GM12878 (cell line): ENCODE results near the gene LYZL1. TPM values are rescaled to one million over a fixed set of nuclear protein-coding genes. Genes with fewer than 3 reads are reported as not detected.

Source experiments
- ATAC-seq: fragments of 200-7000 bp; cut with Tn5 transposase; 3 replicates; pipeline ENCODE4 v1.9.1; 2020; ENCODE audit warnings: mild to moderate bottlenecking, moderate library complexity
- BruUV-seq: library from RNA; stranded (reverse); fragments of 400-500 nt; replicated peaks from 2 replicates; lab custom pipeline; 2021; lab: Mats Ljungman, UMichigan
- CTCF ChIA-PET: fragments of 300-600 bp; sonication (Branson Sonifier 250); formaldehyde crosslinking; extraction: SDS; loops from one replicate; lab custom pipeline; 2021; ENCODE audit warnings: inconsistent platforms; lab: Yijun Ruan, JAX
- POLR2A ChIA-PET: fragments of 350-600 bp; formaldehyde crosslinking; extraction: SDS; loops from one replicate; lab custom pipeline; 2021; ENCODE audit warnings: inconsistent platforms; lab: Charles Lee
- RAD21 ChIA-PET: fragments of 300-600 bp; sonication (Branson Sonifier 250); formaldehyde crosslinking; loops from one replicate; lab custom pipeline; 2023; ENCODE audit warnings: antibody characterized with exemption; ENCODE audit not compliant: unreplicated experiment; lab: Charles Lee
- SMC1A ChIA-PET: fragments of 300-600 bp; sonication (Branson Sonifier 250); formaldehyde crosslinking; loops from one replicate; lab custom pipeline; 2023; ENCODE audit not compliant: unreplicated experiment, uncharacterized antibody; lab: Charles Lee
- DNase-seq: peaks from one replicate; pipeline ENCODE4 v3.0.0-alpha.2; 2011; ENCODE audit warnings: low read depth, low spot score
- FAIRE-seq: peaks from 3 replicates; lab custom pipeline; 2011; peaks lifted over from hg19 to GRCh38; lab: Jason Lieb, UNC
- H2AFZ ChIP-seq: 2 replicates; pipeline ENCODE4 v1.6.0; 2011; ENCODE audit warnings: low read depth, low read length, control low read depth; ENCODE audit not compliant: control insufficient read depth
- H3K27ac ChIP-seq: 2 replicates; pipeline ENCODE4 v1.5.1; 2011; ENCODE audit warnings: control low read depth; ENCODE audit not compliant: control insufficient read depth, insufficient read depth
- H3K27me3 ChIP-seq, 2 experiments: replicated peaks in 1 of 2; 2 replicates each; pipeline versions ENCODE4 v1.6.0 to v1.6.1; 2011; ENCODE audit warnings: low read length in 1 of 2; ENCODE audit not compliant: control insufficient read depth in 2 of 2, insufficient read depth in 2 of 2
- H3K36me3 ChIP-seq, 2 experiments: 2 replicates each; pipeline ENCODE4 v1.5.1; 2011; ENCODE audit warnings: low read length in 1 of 2; ENCODE audit not compliant: control insufficient read depth in 2 of 2, insufficient read depth in 2 of 2
- H3K4me1 ChIP-seq: 2 replicates; pipeline ENCODE4 v1.6.1; 2011; ENCODE audit warnings: mild to moderate bottlenecking, low read length, moderate library complexity, mixed read lengths; ENCODE audit not compliant: control insufficient read depth, insufficient read depth
- H3K4me2 ChIP-seq: 2 replicates; pipeline ENCODE4 v1.6.0; 2011; ENCODE audit warnings: control low read depth; ENCODE audit not compliant: control insufficient read depth, insufficient read depth
- H3K4me3 ChIP-seq: fragments of 200-600 bp; sonication (generic); 2 replicates; pipeline ENCODE4 v1.5.1; 2016
- H3K79me2 ChIP-seq: 2 replicates; pipeline ENCODE4 v1.6.0; 2011; ENCODE audit warnings: low read length; ENCODE audit not compliant: control insufficient read depth, insufficient read depth
- H3K9ac ChIP-seq: 2 replicates; pipeline ENCODE4 v1.8.0; 2011; ENCODE audit warnings: low read length, control low read depth, mixed read lengths; ENCODE audit not compliant: control insufficient read depth, insufficient read depth
- H3K9me3 ChIP-seq: replicated peaks from 3 replicates; pipeline ENCODE4 v1.5.1; 2011; ENCODE audit warnings: mild to moderate bottlenecking, low read length; ENCODE audit not compliant: control insufficient read depth, insufficient read depth
- H4K20me1 ChIP-seq: 2 replicates; pipeline ENCODE4 v1.6.0; 2011; ENCODE audit not compliant: control insufficient read depth, insufficient read depth
- CHD2 ChIP-seq: IDR thresholded peaks from 2 replicates; pipeline ENCODE4 v1.6.1; 2011; ENCODE audit warnings: low read depth, low read length, improper control_type of control experiment, borderline replicate concordance
- EZH2 ChIP-seq: IDR thresholded peaks from 2 replicates; pipeline ENCODE4 v1.6.1; 2012; ENCODE audit warnings: low read depth, mild to moderate bottlenecking, control low read depth, inconsistent platforms, low read length, borderline replicate concordance; ENCODE audit not compliant: control insufficient read depth
- FOXK2 ChIP-seq: fragments of 450-650 bp; IDR thresholded peaks from 2 replicates; pipeline ENCODE4 v1.6.1; 2017; ENCODE audit warnings: mild to moderate bottlenecking, moderate library complexity
- IRF4 ChIP-seq: IDR thresholded peaks from 2 replicates; pipeline ENCODE4 v1.6.1; 2011; ENCODE audit warnings: low read depth, low read length
- JUNB ChIP-seq: IDR thresholded peaks from 2 replicates; pipeline ENCODE4 v1.6.1; 2016; ENCODE audit warnings: antibody characterized with exemption, mild to moderate bottlenecking
- KDM1A ChIP-seq: fragments of 200-600 bp; sonication (generic); IDR thresholded peaks from 2 replicates; pipeline ENCODE4 v1.6.1; 2016; ENCODE audit warnings: borderline replicate concordance
- MYB ChIP-seq: fragments of 150-350 bp; IDR thresholded peaks from 2 replicates; pipeline ENCODE4 v1.6.1; 2014; ENCODE audit warnings: mild to moderate bottlenecking, low read depth, low read length, borderline replicate concordance
- NFIC ChIP-seq: IDR thresholded peaks from 2 replicates; pipeline ENCODE4 v1.6.1; 2012; ENCODE audit warnings: low read depth, mild to moderate bottlenecking, inconsistent platforms, low read length, moderate library complexity
- NR2F1 ChIP-seq: fragments of 450-650 bp; conservative IDR thresholded peaks from 2 replicates; pipeline ENCODE4 v1.6.1; 2017; ENCODE audit warnings: mild to moderate bottlenecking
- RAD51 ChIP-seq: fragments of 450-650 bp; IDR thresholded peaks from 2 replicates; pipeline ENCODE4 v1.6.1; 2016; ENCODE audit warnings: moderate library complexity, mild to moderate bottlenecking, inconsistent platforms
- SMAD5 ChIP-seq: IDR thresholded peaks from 2 replicates; pipeline ENCODE4 v1.6.1; 2016; ENCODE audit warnings: antibody characterized with exemption, low read depth
- SUPT20H ChIP-seq: IDR thresholded peaks from 2 replicates; pipeline ENCODE4 v1.6.1; 2011; ENCODE audit warnings: low read depth, mild to moderate bottlenecking, low read length, moderate library complexity, borderline replicate concordance; ENCODE audit not compliant: control insufficient read depth
- TARDBP ChIP-seq: IDR thresholded peaks from 2 replicates; pipeline ENCODE4 v1.6.1; 2016; ENCODE audit warnings: borderline replicate concordance
- WRNIP1 ChIP-seq: IDR thresholded peaks from 2 replicates; pipeline ENCODE4 v1.6.1; 2011; ENCODE audit warnings: low read depth, low read length, improper control_type of control experiment, borderline replicate concordance
- ZZZ3 ChIP-seq: IDR thresholded peaks from 2 replicates; pipeline ENCODE4 v1.6.1; 2011; ENCODE audit warnings: low read depth; ENCODE audit not compliant: control insufficient read depth, insufficient read length
- WGBS: methylation state at CpG from one replicate; pipeline ENCODE4 v1.1.6; 2016; ENCODE audit warnings: low lambda C conversion rate; ENCODE audit not compliant: insufficient replicate concordance, insufficient coverage; ENCODE audit errors: missing lambda C conversion rate; 5-methylcytosine and 5-hydroxymethylcytosine counted together
- in situ Hi-C: fragments of 300-500 bp; cut with MboI; formaldehyde crosslinking; loops from 9 replicates; pipeline ENCODE4 v1.14.3; 2018; ENCODE audit warnings: mixed read lengths
- intact Hi-C: fragments of 100-400 bp; cut with micrococcal nuclease; formaldehyde crosslinking; loops from one replicate; pipeline ENCODE4 v1.14.2; 2022; ENCODE audit not compliant: unreplicated experiment
- polyA plus RNA-seq, 11 experiments: library from polyadenylated mRNA; depleted of rRNA in 4 of 11; unstranded in 6 of 11; stranded (reverse) in 5 of 11; fragments of >200 nt; fragmentation: Nextera tagmentation in 4 of 11; fragmentation: Illumina TruSeq in 1 of 11; extraction: Ambion mirVana in 4 of 11; extraction: Trizol in 1 of 11; gene quantifications; 1 replicate in 1 of 11; 2 replicates in 10 of 11; pipeline versions ENCODE4 v1.2.1 to v1.2.3, GENCODE V29; 2011 to 2016; ENCODE audit warnings: inconsistent platforms in 2 of 11, missing spikeins in 2 of 11, low read depth in 1 of 11
- total RNA-seq, 4 experiments: library from RNA; depleted of rRNA in 3 of 4; stranded (reverse); fragments of >200 nt in 3 of 4; fragmentation: Illumina TruSeq in 1 of 4; extraction: Trizol in 1 of 4; gene quantifications; 2 replicates each; pipeline versions ENCODE4 v1.2.1 to v1.2.3, GENCODE V29; 2013 to 2021

Gene LYZL1
- total and polyA plus RNA-seq, 10 of the 15 experiments (the other 5 are each of a cell fraction or from before 2014, with no cell fraction given) = not detected

- Histone ChIP-seq H3K4me2 (no peak overlapping the region), H3K9me3 (no peaks in the 10 kb centered on the region), H3K27ac (no peak overlapping the region), H4K20me1 (no peaks in the 10 kb centered on the region), H2AFZ (no peak overlapping the region), H3K4me1 (no peaks in the 10 kb centered on the region), H3K4me3 (no peak overlapping the region), H3K9ac (no peak overlapping the region), H3K27me3 (peaks cover 0 to 2% of the 10 kb centered on the region in 2 experiments; a peak in 3 of 4 replicates), H3K36me3 (no peaks in the 10 kb centered on the region), H3K79me2 (no peaks in the 10 kb centered on the region)
- FAIRE-seq (no peak), DNase-seq (no peak), ATAC-seq (no peak)
- ChIA-PET SMC1A (no interaction called here), POLR2A (no interaction called here), CTCF (interaction anchor here (1.0 kb wide), 1 partner anchor 11 kb away, joined by 3 read pairs; no protein-coding TSS in a partner anchor)
- no TSS peak for BruUV-seq
- in situ Hi-C loops (no loop called here), intact Hi-C loops (loop anchor here (5.0 kb wide), 1 partner anchor 47 kb away; no protein-coding TSS in a partner anchor)
- whole genome bisulfite sequencing = 27% methylated on average over 3 of the region's 3 CpGs
- TF ChIP-seq IRF4 (no peak), NR2F1 (no peak), JUNB (no peak), EZH2 (no peak), SUPT20H (no peak), KDM1A (no peak), SMAD5 (no peak), WRNIP1 (no peak), NFIC (no peak), FOXK2 (no peak), TARDBP (no peak), MYB (no peak), ZZZ3 (no peak), RAD51 (no peak), CHD2 (no peak)
- TF ChIP-seq, all 136 proteins: peak for 0
- RAD21 ChIA-PET = no interaction called here
These were observed 33.8 kb upstream of the LYZL1 start for GRCh38 chr10:29255104-29255503.
